Ishikawa (cell line): ENCODE results near the gene SLC25A27.

ENCODE experiments used
- RAD21 ChIP-seq: IDR thresholded peaks from 2 replicates; pipeline ENCODE4 v1.6.1; 2012; ENCODE audit warnings: low read depth
- TCF12 ChIP-seq: IDR thresholded peaks from 2 replicates; pipeline ENCODE4 v1.6.1; 2012; ENCODE audit warnings: low read depth
- TF ChIP-seq, protein P1 (sequence below): IDR thresholded peaks from 2 replicates; pipeline ENCODE4 v1.6.1; 2012

SLC25A27 gene

DNA sequence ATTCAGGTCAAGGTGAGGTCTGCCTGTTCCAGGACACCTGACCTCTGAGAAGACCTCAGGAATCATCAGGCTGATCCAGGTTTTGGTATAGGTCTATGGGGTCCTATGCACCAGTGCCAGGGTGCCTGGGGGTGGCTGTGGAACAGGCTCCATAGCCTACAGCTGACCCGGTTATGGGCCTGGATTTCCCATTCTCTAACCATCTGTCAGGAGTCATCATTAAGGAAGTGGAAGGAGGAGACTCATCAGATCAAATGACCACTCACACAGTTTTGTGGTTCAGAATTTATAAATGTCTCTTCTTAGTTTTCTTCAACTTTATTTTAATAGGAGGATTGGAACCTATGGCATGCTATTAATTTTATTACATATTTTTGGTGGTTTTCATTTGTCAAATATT lies 67.6 kb downstream of the SLC25A27 start:
- TF ChIP-seq, protein P1, sequence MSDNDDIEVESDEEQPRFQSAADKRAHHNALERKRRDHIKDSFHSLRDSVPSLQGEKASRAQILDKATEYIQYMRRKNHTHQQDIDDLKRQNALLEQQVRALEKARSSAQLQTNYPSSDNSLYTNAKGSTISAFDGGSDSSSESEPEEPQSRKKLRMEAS, result no peak
- TF ChIP-seq RAD21 (no peak), TCF12 (no peak)
